Stimulated activated CD8-positive, alpha-beta memory T cell treated with anti-CD3 and anti-CD28 coated beads, Interleukin-2, amount 100 ng/mL, for 1 hour (primary cell): Measurements from ENCODE around the gene STRA6.

Experiments
- DNase-seq, 2 donors: peaks; one replicate each; pipeline ENCODE4 v3.0.0-alpha.2; 2020; ENCODE audit warnings: low read depth in 2 of 2

STRA6 gene

DNA sequence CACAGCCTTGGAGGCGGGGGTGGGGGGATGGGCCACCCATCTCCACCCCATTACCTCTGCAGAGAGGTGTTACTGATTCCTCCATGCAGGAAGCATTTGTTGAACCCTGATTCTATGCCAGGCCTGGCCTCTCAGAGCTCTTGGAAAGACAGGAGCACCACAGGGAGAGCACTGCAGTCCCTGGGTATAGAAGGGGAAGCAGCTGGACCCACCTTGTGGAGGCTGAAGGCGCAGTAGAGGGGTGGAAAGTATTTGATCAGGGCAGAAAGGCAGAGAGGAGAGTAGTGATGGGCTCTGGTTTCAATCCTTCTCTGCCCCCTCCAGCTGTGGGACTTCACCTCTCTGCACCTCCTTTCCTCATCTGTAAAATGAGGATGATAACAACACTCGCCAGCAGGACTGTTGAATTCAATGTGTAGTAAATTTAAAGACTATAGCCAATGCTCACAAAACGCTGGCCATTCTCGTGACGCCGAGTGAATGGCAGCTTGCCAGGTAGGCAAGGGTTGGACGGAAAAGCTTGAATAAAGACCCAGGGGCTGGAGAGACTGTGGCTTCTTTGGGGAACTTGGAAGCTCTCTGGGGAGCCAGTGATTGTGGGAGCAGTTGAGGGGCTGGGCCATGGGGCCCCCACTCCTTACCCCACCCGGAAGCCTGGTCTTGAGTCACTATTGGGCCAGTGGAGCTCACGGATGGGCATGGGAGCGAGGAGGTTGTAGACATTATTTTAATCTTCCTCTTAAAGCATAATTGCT lies 25.6 kb upstream of the STRA6 start:
- no peak for DNase-seq

DNA sequence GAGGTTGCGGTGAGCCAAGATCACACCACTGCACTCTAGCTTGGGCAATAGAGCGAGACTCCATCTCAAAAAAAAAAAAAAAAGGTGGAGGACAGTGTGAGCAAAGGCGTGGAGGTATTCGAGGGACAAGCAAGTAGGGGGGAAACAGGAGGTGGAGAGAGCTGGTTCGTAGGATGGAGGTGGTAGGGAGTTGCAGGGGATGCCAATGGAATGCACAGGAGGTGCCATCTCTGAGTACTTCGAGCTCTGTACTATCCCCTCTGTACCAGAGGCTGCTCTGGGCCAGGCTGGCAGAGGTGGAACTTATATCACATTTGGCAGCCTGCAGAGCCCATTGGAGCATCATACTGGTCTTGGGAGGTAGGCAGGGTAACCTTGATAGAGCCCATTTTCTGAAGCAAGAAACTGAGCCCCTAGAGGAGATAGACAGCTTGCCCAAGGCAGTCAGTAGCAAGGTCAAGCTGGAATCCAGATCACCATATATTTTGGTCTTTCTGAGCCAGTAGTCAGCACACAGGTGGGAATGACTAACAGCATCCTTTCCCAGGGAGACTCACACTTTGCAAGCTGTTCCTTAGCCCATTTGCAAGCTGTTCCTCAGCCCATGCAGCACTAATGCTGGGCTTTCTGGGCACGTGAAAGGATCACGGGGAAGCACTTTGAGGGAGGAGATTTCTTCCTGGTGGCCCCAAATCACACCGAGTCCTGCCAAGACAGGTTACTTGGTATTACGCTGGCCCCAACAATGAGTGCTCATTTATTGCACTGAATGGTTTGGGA lies 24.4 kb upstream of the STRA6 start:
- DNase-seq = no peak

DNA sequence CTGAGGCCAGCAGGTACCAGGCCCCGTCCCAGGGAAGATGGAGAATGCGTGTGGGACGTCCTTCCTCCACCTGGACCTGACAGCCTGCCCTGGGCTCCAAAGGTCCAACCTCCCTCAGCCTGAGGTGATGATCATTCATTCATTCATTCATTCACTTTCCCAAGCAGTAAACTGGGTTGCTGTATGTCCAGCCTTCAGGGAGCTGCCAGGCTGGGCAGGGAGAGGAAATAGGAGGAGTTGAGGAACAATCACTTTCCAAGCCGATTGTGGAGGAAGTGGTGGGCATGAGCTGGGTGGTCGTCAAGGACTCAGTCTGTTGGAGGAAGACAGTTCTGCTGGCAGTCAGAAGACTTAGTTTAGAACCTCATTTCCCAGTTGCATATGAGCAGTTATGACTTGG lies 23.3 kb upstream of the STRA6 start:
- DNase-seq = no peak

DNA sequence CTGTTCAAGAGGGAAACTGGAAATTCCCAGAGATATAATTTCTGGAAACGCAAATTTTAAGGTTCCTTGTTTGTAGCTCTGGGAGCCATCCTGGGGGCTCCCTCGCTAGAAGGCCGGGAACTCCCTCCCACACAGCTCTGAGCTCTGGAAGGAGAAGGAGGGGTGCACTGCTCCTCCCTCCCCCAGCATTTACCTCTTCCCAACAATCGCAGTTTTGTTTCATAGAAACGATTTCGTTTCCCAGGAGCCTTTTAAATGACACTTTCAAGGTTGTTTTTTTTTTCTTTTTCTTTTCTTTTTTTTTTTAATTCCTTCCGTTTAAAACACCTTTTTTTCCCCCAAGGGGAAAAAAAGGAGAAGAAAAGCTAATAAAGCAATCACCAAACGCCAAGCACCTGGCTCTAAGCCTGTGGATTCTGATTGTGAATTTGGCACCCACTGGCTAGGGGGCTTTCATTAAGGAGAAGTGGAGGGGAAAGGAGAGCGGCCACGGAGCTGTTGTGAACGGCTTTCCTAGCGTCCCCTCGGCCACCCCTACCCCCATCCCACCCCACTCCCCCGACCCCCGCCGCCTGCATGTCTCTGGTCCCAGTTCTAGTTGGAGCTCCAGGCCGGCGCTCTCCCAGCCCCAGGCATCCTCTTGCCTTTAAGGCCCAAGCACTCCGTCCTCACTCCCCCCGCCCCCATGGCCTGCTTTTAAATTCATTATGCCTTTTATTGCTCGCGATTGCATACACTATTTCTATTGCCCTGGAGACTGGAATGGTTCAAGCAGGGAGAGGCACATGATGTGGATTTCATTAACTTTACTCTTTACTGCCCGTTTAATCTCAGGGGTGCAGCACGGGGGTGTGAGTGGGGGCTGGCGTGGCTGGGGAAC lies 19.9 kb upstream of the STRA6 start:
- no peak for DNase-seq

DNA sequence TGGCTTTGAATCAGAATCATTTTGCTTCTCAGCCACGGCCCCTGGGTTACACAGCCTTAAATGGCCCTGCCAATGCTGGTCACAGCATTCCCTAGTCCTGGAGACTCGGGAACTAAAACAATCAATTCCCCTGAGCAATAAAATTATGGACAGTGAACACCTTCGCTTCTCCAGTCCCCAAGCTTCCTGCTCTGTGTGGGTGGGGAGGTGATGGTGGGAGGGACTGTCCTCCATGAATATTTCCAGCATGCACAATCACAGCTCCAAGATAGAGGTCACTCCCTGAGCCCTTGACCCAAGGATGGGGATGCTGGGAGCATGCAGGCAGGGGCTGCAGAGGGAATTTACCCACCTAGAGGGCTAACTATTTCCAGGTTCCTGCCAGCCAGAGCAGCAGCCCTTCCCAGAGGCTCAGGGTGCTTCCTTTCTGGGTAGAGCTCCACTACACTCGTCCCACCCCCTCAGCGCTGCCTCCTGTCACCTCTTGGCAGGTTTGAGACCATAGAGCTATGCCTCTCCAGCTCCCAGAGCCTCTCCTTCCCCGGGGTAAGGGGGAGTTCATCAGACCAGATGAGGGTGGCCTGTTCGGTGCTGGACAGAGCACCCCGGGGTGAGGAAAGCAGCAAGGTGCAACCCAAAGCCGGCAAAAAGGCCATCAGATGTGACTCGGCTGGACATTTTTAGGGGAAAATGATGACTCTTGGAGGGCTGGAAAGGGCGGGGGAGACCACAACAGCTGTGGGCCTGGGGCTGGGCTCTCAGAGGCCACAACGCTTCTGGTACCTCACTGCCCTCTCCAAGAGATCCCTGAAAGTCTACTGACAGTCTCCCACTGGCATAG lies 19.0 kb upstream of the STRA6 start:
- DNase-seq = no peak

DNA sequence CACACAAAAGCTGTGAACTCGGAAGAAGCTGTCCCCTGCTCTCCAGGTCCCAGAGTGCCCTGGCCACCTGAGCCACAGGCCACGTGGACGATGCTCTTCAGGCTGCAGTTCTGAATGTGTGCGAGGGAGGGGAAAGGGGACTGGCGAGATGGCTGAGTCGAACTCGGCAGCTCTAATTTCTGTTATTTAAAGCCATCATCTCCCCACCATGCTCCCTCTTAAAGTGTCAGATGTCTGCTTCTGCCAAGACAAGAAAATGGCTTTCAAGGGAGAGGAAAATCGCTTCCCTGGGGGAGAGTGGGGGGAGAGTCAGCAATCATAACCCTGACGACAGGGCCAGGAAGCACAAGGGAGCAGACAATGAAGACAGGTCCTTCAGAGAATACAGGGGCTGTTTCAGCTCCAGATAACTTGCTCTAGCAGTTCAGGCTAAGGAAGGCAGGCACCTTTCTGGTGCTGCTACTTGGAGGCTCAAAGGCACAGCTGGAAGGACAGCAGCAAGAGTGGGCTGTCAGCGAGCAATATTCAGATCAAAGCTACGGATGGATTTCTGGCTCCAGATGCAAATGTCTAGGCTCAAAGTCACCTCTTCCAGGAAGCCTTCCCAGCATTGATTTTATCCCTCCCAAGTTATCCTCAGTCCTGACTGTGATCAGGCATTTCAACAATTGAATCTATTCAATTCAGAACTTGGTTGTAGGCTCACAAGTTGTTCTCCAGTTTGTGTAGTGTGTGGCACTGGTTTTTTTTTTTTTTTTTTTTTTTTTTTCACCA lies 18.1 kb upstream of the STRA6 start:
- no peak for DNase-seq

DNA sequence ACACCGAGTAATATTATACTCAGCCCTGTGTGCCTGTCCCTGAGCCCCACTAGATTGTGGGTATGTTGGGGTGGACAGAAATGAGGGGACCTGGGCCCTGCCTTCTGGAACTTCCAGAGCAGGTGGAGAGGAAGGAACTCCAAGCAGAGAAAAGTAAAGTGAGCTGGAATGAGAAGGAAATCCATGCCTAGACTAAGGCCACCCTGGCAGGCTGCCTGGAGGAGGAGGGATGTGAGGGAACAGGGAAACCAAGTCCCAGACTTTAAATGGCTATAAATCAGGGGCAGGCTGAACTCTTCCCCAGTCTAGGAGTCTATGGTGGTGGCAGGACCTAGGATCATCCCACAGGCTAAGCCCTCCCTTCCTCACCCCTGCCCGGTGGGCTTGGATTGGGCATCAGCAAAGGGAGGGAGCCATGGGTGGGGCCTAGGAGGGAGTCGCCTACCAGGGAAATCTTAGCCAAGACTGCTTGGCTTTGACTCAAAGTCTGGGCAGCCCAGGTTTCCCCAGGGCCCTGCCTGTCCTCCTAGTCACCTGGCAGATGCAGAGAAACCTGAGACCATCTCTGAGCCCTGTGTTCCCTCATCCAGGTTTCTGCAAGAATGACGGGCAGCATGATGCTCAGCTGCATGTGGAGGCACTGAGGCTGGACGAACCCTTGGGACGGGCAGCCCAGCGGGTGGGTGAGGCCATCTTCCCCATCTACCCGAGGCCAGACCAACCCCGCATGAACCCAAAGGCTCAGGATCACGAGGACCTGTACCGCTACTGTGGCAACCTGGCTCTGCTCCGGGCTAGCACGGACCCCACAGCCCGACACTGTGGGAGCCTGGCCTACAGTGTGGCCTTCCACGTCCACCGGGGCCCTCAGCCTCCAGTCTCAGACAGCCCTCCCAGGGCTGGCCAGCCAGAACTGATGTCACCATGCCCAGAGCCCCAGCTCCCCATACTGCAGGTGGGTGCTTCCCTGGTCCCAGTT lies 15.6 kb upstream of the STRA6 start:
- no peak for DNase-seq

DNA sequence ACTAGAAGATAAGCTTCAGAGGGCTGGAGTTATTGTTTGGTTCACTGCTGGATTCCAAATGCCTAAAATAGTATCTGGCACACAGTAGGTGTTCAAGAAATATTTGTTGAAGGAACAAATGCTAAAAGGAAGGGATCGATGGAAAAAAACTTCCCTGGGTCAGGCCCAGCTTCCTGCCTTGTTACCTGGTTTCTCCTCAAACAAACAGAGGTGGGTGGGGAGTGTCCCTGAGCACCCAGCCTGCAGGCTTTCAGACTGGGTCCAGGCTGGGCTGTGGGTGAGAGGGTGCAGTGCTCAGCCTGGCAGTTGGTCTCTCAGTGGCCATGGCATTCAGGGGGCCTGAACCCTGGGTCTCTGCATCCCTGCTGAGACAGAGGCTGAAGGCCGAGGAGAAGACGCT lies 14.4 kb upstream of the STRA6 start:
- no peak for DNase-seq

DNA sequence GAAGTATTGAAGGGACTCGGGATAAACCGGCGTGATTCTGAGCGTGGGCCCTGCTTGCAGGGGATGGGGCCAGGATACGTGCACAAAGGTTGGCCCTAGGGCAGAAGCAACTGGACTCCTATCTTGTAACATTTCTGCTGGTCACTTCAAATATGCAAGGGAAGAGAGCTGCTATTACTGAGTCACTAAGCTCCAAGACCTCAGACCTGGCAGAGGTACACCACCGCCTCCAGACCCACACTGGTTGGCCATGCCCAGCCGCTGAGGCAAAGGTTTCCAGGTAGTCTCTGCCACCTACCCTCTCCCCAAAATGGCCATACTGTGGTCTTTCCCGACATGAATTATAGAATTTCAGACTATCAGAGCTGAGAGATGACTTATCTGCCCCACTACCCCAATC lies 13.4 kb upstream of the STRA6 start:
- DNase-seq = no peak

DNA sequence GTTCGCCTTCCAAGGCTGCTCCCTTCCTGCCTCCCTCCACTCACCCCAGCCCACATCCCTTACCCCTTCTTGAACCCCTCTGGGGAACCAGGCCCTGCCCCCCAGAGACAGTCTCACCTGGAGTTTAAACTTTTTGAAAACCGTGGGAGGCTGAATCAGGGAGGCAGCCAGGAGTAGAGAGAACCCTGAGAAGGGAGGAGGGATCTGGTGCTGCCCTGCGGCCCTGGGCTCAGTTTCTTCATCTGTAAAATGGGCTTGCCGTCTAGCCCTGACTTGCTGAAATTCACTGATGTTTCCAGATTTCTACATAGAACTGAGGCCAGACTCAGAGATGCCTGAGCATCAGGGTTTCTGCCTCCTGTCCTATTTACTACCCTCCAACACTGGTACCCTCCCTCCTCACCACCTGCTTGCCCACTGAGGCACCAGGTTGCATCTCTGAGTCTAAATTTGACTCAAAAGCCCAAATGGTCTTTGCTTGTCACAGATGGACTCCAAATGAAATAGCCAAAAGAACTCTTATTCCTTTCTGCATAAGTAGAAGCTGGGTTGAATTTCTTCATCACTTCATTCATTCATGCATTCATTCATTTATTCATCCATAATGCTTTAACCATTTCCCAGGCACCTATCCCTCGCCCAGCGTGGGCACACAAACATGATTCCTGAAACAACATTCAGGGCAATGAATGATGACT lies 11.9 kb upstream of the STRA6 start:
- DNase-seq = no peak

DNA sequence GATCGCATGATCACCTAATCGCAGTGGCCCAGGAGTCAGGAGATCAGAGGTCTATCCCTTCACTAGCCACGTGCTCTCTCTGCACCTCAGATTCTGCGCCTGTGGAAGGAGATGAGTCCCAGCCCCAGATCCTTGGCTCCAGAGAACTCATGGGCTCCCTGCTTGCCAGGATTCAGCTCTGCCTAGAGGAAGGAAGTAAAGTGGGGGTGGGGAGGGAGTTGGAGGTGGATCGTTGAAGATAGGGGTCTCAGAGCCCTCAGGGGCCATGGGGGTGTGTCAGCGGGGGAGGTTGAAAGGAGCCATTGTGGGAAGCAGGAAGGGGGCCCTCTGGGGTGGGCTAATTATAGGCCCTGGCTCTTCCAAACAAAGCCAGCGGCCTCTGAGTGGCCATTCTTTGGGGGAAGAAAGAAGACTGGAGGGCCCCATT lies 11.3 kb upstream of the STRA6 start:
- no peak for DNase-seq

DNA sequence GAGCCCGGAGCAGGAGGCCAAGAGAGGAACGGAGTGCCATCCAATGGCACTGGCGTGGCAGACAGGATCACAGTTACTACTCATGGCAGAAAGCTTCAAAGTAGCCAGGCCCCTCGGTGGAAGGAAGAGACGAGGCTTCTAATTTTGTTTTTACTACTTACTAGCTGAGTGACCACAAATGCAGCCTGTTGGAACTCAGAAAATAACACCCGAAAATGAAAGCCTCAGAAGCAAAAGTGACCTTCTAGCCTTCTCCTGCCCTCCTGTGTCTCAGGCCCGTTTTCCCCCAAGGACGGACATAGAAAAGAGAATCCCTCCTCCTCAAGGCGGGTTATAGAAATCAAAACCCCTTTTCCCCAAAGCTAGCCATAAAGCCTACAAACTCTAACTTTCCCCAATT lies 9.9 kb upstream of the STRA6 start:
- no peak for DNase-seq

DNA sequence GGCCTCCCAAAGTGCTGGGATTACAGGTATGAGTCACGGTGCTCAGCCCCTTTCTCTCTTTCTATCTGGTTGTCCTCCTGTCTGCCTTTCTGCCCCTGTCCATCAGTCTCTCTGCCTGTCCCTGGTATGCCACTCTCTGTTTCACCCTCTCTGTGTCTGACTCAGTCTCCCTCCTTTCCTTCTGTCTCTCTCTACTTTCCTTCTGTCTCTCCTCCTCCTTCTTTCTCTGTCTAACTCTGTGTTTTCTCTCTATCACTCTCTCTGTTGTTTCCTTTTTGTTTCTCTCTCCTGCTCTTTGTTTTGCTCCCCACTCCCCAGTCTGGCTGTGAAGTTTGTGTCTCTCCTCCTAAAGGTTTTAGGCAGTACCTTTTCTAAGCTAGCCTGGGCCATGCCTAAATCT lies 9.1 kb upstream of the STRA6 start:
- DNase-seq = no peak

DNA sequence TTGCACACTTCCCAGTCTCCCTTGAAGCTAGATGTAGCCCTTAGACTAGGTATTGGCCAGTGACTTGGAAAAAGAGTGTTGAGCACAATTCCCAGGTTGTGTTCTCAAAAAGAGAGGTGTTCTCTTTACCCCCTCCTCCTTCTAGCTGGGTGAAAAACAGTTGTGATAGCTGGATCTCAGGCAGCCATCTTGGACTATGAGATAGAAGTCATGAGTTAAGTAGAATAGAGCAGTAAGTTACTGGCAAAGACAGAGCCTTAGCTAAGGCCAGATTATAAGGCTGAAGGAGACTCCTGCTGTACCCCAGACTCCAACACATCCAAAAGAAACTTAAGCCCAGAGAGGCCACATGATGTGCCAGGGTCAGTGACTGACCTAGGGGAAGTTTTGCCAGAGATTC lies 8.1 kb upstream of the STRA6 start:
- DNase-seq = no peak

DNA sequence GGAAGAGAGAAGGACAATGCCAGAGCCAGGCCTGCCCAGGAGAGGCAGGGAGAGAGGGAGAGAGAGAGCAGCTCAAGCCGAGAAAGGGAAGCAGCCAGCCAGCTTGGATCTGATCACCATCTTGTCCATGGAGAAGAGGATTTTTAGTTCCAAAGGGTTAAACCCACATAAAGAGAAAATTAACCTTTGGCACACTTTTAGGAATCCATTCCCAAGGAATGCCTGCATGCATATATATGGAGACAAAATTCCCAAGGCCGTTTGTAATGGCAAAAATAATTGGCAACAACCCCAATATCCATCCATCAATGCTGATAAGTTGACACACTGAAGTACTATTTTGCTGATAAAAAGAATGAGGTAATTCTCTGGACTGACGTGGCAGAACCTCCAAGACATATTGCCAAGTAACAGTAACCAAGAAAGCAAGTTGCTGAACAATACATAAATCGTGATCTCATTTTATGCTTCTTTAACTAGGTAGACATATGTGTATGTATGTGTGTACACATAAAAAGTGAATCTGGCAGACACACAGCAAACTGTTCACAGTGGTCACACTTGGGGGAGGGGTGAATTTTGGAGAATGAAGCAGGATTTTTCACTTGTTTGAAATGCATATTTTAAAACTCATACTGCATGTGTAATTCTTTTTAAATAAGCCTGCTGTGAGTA lies 7.5 kb upstream of the STRA6 start:
- no peak for DNase-seq

DNA sequence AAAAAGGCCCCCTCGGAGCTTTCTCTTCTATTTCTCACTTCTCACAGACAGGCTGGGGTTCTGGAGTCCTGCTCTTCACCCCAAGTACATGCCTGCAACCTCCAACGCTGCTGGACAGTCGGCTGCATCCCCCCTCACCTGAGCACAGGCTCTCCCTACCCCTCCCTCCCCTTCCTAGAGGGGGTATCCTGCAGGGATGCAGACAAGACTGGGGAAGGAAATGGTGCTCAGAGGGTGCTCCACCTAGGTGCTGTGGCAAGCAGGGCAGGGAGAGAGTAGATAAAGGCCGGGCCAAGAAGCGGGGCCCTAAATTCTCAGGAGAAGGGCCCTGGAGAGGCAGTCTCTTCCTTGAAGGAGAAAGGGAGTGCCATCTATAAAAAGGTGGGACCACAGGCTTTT lies 7.0 kb upstream of the STRA6 start:
- no peak for DNase-seq

DNA sequence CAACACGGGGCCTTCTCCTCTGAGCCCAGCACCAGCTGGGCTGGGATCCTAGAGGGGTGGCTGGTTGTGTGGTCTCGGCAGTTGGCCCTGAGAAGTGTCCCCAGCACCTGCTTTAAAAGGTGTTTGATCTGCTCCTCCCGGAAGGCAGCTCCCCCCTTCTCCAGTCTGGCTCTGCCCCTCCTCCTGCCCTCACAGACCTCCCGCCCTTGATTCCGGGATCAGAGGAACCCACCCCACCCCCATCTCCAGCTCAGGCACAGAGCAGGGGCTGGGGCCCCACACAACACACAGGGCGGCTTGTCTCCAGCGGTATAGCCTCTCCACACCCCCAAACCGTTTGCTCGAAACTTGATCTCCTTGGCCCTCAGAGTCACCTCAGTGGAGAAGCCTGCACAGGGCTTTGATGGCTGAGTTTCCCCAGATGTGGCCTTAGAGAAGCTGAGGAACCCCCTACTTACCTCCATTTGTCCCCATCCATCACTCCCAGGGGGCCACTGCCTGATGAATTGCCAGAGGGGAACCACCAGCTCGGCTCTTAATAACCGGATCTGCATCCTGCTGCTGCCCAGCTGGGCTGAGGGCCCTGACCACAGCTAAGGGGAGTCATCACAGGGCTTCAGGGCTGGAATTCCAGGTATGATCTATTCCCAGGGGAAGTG lies 6.4 kb upstream of the STRA6 start:
- DNase-seq = no peak

DNA sequence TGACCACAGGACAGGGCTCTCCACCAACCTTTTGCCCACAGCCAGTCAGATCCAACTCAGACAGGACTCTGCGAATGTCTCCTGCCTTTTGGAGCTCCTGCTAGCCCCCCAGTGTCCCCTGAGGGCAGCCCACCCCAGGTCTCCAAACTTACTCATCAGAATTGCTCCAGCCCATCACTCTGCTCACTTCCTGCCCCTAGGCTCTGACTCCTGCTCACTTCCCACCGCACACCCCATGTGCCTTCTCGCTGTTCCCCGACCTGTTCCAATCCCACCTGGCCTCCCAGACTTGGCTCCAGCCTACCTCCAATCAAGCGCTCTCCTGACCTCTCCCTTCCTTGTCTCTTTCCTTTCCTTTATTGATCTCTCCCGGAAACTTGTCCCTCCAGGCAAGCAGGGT lies 5.9 kb upstream of the STRA6 start:
- no peak for DNase-seq
